Stimulated activated CD8-positive, alpha-beta memory T cell treated with anti-CD3 and anti-CD28 coated beads, Interleukin-2, amount 100 ng/mL, for 1 hour (primary cell): Measurements from ENCODE around the gene PGS1.
A peak's percentile ranks its signal among the peaks of the same experiment; 100 is the strongest.

Experiments used
- DNase-seq, 2 donors: peaks; one replicate each; pipeline ENCODE4 v3.0.0-alpha.2; 2020; ENCODE audit warnings: low read depth in 2 of 2

Gene PGS1

GRCh38 chr17:78408476-78409050, 30.1 kb downstream of the PGS1 start:
- DNase-seq, result no peak

GRCh38 chr17:78409191-78409928, 30.9 kb downstream of the PGS1 start:
- DNase-seq, result no peak

GRCh38 chr17:78411241-78411857, 32.9 kb downstream of the PGS1 start:
- no peak for DNase-seq

- DNase-seq, result no peak
Observed at GRCh38 chr17:78412403-78412802, 34.0 kb downstream of the PGS1 start.

GRCh38 chr17:78414178-78415162, 36.0 kb downstream of the PGS1 start:
- peak in 1 of 2 donors; percentile 20 for DNase-seq

GRCh38 chr17:78415821-78416711, 37.6 kb downstream of the PGS1 start:
- DNase-seq, result no peak

GRCh38 chr17:78416791-78417530, 38.5 kb downstream of the PGS1 start:
- no peak for DNase-seq

- no peak for DNase-seq
Observed at GRCh38 chr17:78417531-78417909, 39.1 kb downstream of the PGS1 start.

- no peak for DNase-seq
Observed at GRCh38 chr17:78418326-78419026, 40.0 kb downstream of the PGS1 start.

GRCh38 chr17:78419970-78420815, 41.7 kb downstream of the PGS1 start:
- DNase-seq, result no peak

- DNase-seq, result no peak
Observed at GRCh38 chr17:78421084-78421533, 42.7 kb downstream of the PGS1 start.

- DNase-seq, result peak; percentile 52 to 55
Observed at GRCh38 chr17:78421534-78422266, 43.3 kb downstream of the PGS1 start.

GRCh38 chr17:78422267-78422605, 43.8 kb downstream of the PGS1 start:
- DNase-seq, result no peak

GRCh38 chr17:78422872-78423588, 44.6 kb downstream of the PGS1 start:
- DNase-seq, result no peak

- no peak for DNase-seq
Observed at GRCh38 chr17:78423961-78424675, 45.7 kb downstream of the PGS1 start.

- DNase-seq, result no peak
Observed at GRCh38 chr17:78425429-78425828, 47.0 kb downstream of the PGS1 start.
